ENCODE data around the gene SGCD. TPM values are rescaled to one million over a fixed set of nuclear protein-coding genes. Genes with fewer than 3 reads are reported as not detected.

SGCD gene
- polyA plus RNA-seq, 1 of the 3 experiments (the other 2 are of a cell fraction): 0.87 TPM

- no peaks in the 10 kb centered on the region for H4K20me1 ChIP-seq (ENCODE audit: insufficient read depth)
These were observed 225.9 kb downstream of the SGCD start for GRCh38 chr5:156552855-156553358.

DNA sequence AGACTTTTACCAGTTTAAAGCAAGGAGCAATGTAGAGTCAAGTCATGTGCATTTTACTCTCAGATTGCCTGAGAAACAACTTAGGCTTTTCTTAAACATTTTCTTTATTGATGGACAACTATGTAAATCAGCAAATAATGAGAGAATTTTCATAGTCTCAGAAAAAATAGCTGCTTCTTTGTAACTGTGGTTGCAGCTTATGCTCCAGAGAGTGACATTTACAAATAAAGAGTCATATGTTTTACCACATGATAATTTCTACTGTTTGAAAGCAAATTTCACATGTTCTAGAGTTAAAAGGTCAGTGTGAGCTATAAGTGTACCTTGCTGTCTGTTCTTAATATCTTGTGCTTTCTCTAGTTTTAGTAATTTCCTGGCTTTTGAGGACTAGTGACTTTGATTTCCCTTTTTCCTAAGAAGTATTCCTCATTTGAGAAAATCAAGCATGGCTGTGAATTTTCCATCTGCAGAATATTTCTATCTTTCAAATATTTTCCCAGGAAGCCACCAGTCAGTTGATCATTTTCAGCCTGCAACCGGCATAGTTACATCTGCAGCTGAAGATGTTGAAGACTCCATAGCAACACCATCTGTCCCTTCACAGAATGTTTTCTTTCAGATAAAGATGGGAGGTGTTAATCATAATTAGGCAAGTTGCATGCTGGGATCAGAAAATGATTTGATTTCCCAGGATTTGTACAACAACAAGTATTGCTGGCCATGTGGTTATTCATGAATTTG, 229.9 kb downstream of the SGCD start:
- WGBS (ENCODE audit: low lambda C conversion rate): 69% methylated on average over 1 of the region's 1 CpG
- no peaks in the 10 kb centered on the region for H3K9me2 ChIP-seq
- POLR2A ChIA-PET: no interaction called here
- no peaks in the 10 kb centered on the region for H3K4me1 ChIP-seq (ENCODE audit: control insufficient read depth in 1 of 2, insufficient read depth in 2 of 2, low read depth in 1 of 2, low read length in 1 of 2)
- TF ChIP-seq, protein P1, sequence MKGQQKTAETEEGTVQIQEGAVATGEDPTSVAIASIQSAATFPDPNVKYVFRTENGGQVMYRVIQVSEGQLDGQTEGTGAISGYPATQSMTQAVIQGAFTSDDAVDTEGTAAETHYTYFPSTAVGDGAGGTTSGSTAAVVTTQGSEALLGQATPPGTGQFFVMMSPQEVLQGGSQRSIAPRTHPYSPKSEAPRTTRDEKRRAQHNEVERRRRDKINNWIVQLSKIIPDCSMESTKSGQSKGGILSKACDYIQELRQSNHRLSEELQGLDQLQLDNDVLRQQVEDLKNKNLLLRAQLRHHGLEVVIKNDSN (IDR thresholded peaks at IDR 0.05; ENCODE audit: borderline replicate concordance, low read depth): no peak
- no peaks in the 10 kb centered on the region for H3K9me3 ChIP-seq
- H3F3A ChIP-seq (replicated peaks; ENCODE audit: insufficient read depth): no peaks in the 10 kb centered on the region
- H3K36me3 ChIP-seq (replicated peaks in 1 of 2; ENCODE audit: control insufficient read depth in 1 of 2, insufficient read depth in 2 of 2, low read length in 1 of 2): no peaks in the 10 kb centered on the region
- no peaks in the 10 kb centered on the region for H4K20me1 ChIP-seq (ENCODE audit: insufficient read depth)
- H3K4me3 ChIP-seq (ENCODE audit: low read depth in 2 of 2, low read length in 1 of 2): no peak overlapping the region
- no peak overlapping the region for H3K9ac ChIP-seq
- H3K27ac ChIP-seq (ENCODE audit: low read depth in 2 of 2, low read length in 1 of 2): no peak overlapping the region
- CTCF ChIA-PET: no interaction called here
- H3K79me2 ChIP-seq (ENCODE audit: insufficient read depth): no peaks in the 10 kb centered on the region
- DNase-seq: no peak
- no peak overlapping the region for H2AFZ ChIP-seq (ENCODE audit: low read depth)
- no peak overlapping the region for H3K4me2 ChIP-seq
- H3K27me3 ChIP-seq (ENCODE audit: insufficient read depth): no peaks in the 10 kb centered on the region

More at GRCh38 chr5:156552855-156553358, 225.9 kb downstream of the SGCD start:
- 61% methylated on average over 3 of the region's 3 CpGs for WGBS (ENCODE audit: low lambda C conversion rate)
- no peak overlapping the region for H3K27ac ChIP-seq (ENCODE audit: low read depth in 2 of 2, low read length in 1 of 2)
- no peak overlapping the region for H3K9ac ChIP-seq
- H3K9me3 ChIP-seq: no peaks in the 10 kb centered on the region
- H3K4me3 ChIP-seq (ENCODE audit: low read depth in 2 of 2, low read length in 1 of 2): no peak overlapping the region
- no peak overlapping the region for H3K4me2 ChIP-seq
- no peaks in the 10 kb centered on the region for H3K36me3 ChIP-seq (replicated peaks in 1 of 2; ENCODE audit: control insufficient read depth in 1 of 2, insufficient read depth in 2 of 2, low read length in 1 of 2)
- no peaks in the 10 kb centered on the region for H3K9me2 ChIP-seq
- H2AFZ ChIP-seq (ENCODE audit: low read depth): no peak overlapping the region
- H3F3A ChIP-seq (replicated peaks; ENCODE audit: insufficient read depth): no peaks in the 10 kb centered on the region
- no peaks in the 10 kb centered on the region for H3K4me1 ChIP-seq (ENCODE audit: control insufficient read depth in 1 of 2, insufficient read depth in 2 of 2, low read depth in 1 of 2, low read length in 1 of 2)
- TF ChIP-seq, protein P1 (IDR thresholded peaks at IDR 0.05; ENCODE audit: borderline replicate concordance, low read depth): no peak
- TF ChIP-seq RCOR1 (IDR thresholded peaks at IDR 0.05; ENCODE audit: low read length) (no peak), IRF3 (IDR thresholded peaks at IDR 0.05; ENCODE audit: low read depth, low read length) (no peak), JUND (IDR thresholded peaks at IDR 0.05) (no peak)
- no peaks in the 10 kb centered on the region for H3K79me2 ChIP-seq (ENCODE audit: insufficient read depth)
- no peaks in the 10 kb centered on the region for H3K27me3 ChIP-seq (ENCODE audit: insufficient read depth)
- CTCF ChIA-PET: interaction anchor here (1.1 kb wide), 1 partner anchor 596 kb away, joined by 3 read pairs; no protein-coding TSS in a partner anchor
- no peak for DNase-seq
- POLR2A ChIA-PET: no interaction called here

- H3K27ac ChIP-seq (ENCODE audit: low read depth in 2 of 2, low read length in 1 of 2): no peak overlapping the region
- ChIA-PET POLR2A (no interaction called here), CTCF (no interaction called here)
- H3K36me3 ChIP-seq (replicated peaks in 1 of 2; ENCODE audit: control insufficient read depth in 1 of 2, insufficient read depth in 2 of 2, low read length in 1 of 2): no peaks in the 10 kb centered on the region
- no peak for DNase-seq
- no peak overlapping the region for H3K4me3 ChIP-seq (ENCODE audit: low read depth in 2 of 2, low read length in 1 of 2)
- no peaks in the 10 kb centered on the region for H3K79me2 ChIP-seq (ENCODE audit: insufficient read depth)
- no peak overlapping the region for H2AFZ ChIP-seq (ENCODE audit: low read depth)
- H3K9ac ChIP-seq: no peak overlapping the region
- H3K9me2 ChIP-seq: no peaks in the 10 kb centered on the region
- no peaks in the 10 kb centered on the region for H4K20me1 ChIP-seq (ENCODE audit: insufficient read depth)
- H3F3A ChIP-seq (replicated peaks; ENCODE audit: insufficient read depth): no peaks in the 10 kb centered on the region
- no peaks in the 10 kb centered on the region for H3K9me3 ChIP-seq
- no peaks in the 10 kb centered on the region for H3K27me3 ChIP-seq (ENCODE audit: insufficient read depth)
- 30% methylated on average over 2 of the region's 2 CpGs for WGBS (ENCODE audit: low lambda C conversion rate)
- no peaks in the 10 kb centered on the region for H3K4me1 ChIP-seq (ENCODE audit: control insufficient read depth in 1 of 2, insufficient read depth in 2 of 2, low read depth in 1 of 2, low read length in 1 of 2)
- H3K4me2 ChIP-seq: no peak overlapping the region
- TF ChIP-seq, protein P2, sequence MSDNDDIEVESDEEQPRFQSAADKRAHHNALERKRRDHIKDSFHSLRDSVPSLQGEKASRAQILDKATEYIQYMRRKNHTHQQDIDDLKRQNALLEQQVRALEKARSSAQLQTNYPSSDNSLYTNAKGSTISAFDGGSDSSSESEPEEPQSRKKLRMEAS (IDR thresholded peaks at IDR 0.05; ENCODE audit: low read depth): no peak
- TF ChIP-seq NFIC (IDR thresholded peaks at IDR 0.05; ENCODE audit: borderline replicate concordance) (no peak), FOXM1 (IDR thresholded peaks at IDR 0.05; ENCODE audit: low read depth) (no peak), USF2 (IDR thresholded peaks at IDR 0.05; ENCODE audit: borderline replicate concordance, low read depth, low read length) (no peak), RXRA (IDR thresholded peaks at IDR 0.05; ENCODE audit: borderline replicate concordance, low read depth) (no peak), IRF3 (IDR thresholded peaks at IDR 0.05; ENCODE audit: low read depth, low read length) (no peak), CHD2 (IDR thresholded peaks at IDR 0.05; ENCODE audit: low read length, partially characterized antibody) (no peak), GATA2 (CRISPR knock-in tag; IDR thresholded peaks at IDR 0.05) (no peak)
- TF ChIP-seq, protein P3, sequence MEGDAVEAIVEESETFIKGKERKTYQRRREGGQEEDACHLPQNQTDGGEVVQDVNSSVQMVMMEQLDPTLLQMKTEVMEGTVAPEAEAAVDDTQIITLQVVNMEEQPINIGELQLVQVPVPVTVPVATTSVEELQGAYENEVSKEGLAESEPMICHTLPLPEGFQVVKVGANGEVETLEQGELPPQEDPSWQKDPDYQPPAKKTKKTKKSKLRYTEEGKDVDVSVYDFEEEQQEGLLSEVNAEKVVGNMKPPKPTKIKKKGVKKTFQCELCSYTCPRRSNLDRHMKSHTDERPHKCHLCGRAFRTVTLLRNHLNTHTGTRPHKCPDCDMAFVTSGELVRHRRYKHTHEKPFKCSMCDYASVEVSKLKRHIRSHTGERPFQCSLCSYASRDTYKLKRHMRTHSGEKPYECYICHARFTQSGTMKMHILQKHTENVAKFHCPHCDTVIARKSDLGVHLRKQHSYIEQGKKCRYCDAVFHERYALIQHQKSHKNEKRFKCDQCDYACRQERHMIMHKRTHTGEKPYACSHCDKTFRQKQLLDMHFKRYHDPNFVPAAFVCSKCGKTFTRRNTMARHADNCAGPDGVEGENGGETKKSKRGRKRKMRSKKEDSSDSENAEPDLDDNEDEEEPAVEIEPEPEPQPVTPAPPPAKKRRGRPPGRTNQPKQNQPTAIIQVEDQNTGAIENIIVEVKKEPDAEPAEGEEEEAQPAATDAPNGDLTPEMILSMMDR (IDR thresholded peaks at IDR 0.05): no peak
These were observed 233.0 kb downstream of the SGCD start for GRCh38 chr5:156560002-156560401.

All from SK-N-SH (cell line).